ENCODE measurements around the gene TBC1D5.

- TF ChIP-seq CTCF (IDR thresholded peaks at IDR 0.05) (no peak), POLR2AphosphoS5 (IDR thresholded peaks at IDR 0.05) (no peak)
These were observed 183.9 kb downstream of the TBC1D5 start for GRCh38 chr3:17558565-17558964.

All from sigmoid colon (tissue), 4 donors.